Activated naive CD4-positive, alpha-beta T cell treated with anti-CD3 and anti-CD28 coated beads, Interleukin-2, amount 10 ng/mL, durations not matched to agents 7 days and 5 days (primary cell): Measurements from ENCODE around the gene SH3GL3.

Experiments used
- CTCF ChIA-PET: fragments of 350-600 bp; sonication (Branson Sonifier 250); formaldehyde crosslinking; loops from one replicate; lab custom pipeline; 2021; ENCODE audit warnings: antibody characterized with exemption; lab: Charles Lee
- DNase-seq: peaks from one replicate; pipeline ENCODE4 v3.0.0-alpha.2; 2020
- H3K27ac Mint-ChIP-seq: one replicate; pipeline ENCODE4 v1.8.0; 2021; ENCODE audit warnings: mild to moderate bottlenecking, moderate library complexity, mixed read lengths
- H3K27me3 Mint-ChIP-seq: one replicate; pipeline ENCODE4 v1.8.0; 2021; ENCODE audit warnings: mild to moderate bottlenecking, mixed read lengths
- H3K36me3 Mint-ChIP-seq: one replicate; pipeline ENCODE4 v1.8.0; 2021; ENCODE audit warnings: mixed read lengths
- H3K4me1 Mint-ChIP-seq: one replicate; pipeline ENCODE4 v1.8.0; 2021; ENCODE audit warnings: mixed read lengths
- H3K4me3 Mint-ChIP-seq: one replicate; pipeline ENCODE4 v1.8.0; 2021; ENCODE audit warnings: mild to moderate bottlenecking, moderate library complexity, mixed read lengths
- H3K9me3 Mint-ChIP-seq: one replicate; pipeline ENCODE4 v1.8.0; 2021; ENCODE audit warnings: mixed read lengths

The SH3GL3 gene

GRCh38 chr15:83574345-83574744, 127.2 kb downstream of the SH3GL3 start:
- CTCF ChIA-PET, result interaction anchor here (0.6 to 1.8 kb wide), 2 partner anchors 9 to 24 kb away, joined by 3 to 5 read pairs; no protein-coding TSS in a partner anchor
- no peak for DNase-seq
- Mint-ChIP-seq H3K4me1 (no peaks in the 10 kb centered on the region), H3K9me3 (no peaks in the 10 kb centered on the region), H3K27me3 (peaks cover 4% of the 10 kb centered on the region), H3K27ac (no peak overlapping the region), H3K36me3 (no peaks in the 10 kb centered on the region), H3K4me3 (no peak overlapping the region)

- CTCF ChIA-PET, result interaction anchor here (1.6 kb wide), 1 partner anchor 13 kb away, joined by 4 read pairs; no protein-coding TSS in a partner anchor
- peaks cover 4% of the 10 kb centered on the region for H3K27me3 Mint-ChIP-seq
- no peaks in the 10 kb centered on the region for H3K9me3 Mint-ChIP-seq
- no peak overlapping the region for H3K4me3 Mint-ChIP-seq
- DNase-seq, result no peak
- no peak overlapping the region for H3K27ac Mint-ChIP-seq
- no peaks in the 10 kb centered on the region for H3K4me1 Mint-ChIP-seq
- no peaks in the 10 kb centered on the region for H3K36me3 Mint-ChIP-seq
Measured at GRCh38 chr15:83578691-83579090, 131.6 kb downstream of the SH3GL3 start.

DNA sequence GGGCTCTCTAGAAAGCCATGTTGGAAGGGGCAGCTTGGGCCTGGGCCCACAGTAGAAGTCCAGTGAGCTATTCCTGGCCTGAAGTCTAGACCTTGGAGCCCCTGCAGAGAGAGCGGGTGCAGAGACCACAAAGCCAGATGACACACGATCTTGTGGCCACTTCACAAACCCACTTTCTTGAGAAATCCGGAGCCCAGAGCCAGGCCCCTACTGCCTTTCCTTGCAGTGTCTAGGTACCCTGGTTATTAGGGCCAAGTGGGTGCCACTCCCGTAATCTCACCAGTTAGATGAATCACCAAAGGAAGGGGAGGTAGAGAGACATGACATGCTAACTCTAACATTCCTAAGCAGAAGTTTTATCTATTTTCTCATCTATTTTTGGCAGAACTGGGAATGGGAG, 134.2 kb downstream of the SH3GL3 start:
- Mint-ChIP-seq H3K27ac (no peak overlapping the region), H3K27me3 (no peaks in the 10 kb centered on the region), H3K9me3 (no peaks in the 10 kb centered on the region), H3K4me3 (no peak overlapping the region), H3K36me3 (no peaks in the 10 kb centered on the region), H3K4me1 (no peaks in the 10 kb centered on the region)
- DNase-seq, result no peak
- CTCF ChIA-PET, result no interaction called here

- H3K27ac Mint-ChIP-seq, result no peak overlapping the region
- CTCF ChIA-PET, result no interaction called here
- no peak overlapping the region for H3K4me3 Mint-ChIP-seq
- H3K9me3 Mint-ChIP-seq, result no peaks in the 10 kb centered on the region
- DNase-seq, result no peak
- H3K36me3 Mint-ChIP-seq, result no peaks in the 10 kb centered on the region
- no peaks in the 10 kb centered on the region for H3K4me1 Mint-ChIP-seq
- H3K27me3 Mint-ChIP-seq, result no peaks in the 10 kb centered on the region
Measured at GRCh38 chr15:83582381-83582780, 135.2 kb downstream of the SH3GL3 start.

DNA sequence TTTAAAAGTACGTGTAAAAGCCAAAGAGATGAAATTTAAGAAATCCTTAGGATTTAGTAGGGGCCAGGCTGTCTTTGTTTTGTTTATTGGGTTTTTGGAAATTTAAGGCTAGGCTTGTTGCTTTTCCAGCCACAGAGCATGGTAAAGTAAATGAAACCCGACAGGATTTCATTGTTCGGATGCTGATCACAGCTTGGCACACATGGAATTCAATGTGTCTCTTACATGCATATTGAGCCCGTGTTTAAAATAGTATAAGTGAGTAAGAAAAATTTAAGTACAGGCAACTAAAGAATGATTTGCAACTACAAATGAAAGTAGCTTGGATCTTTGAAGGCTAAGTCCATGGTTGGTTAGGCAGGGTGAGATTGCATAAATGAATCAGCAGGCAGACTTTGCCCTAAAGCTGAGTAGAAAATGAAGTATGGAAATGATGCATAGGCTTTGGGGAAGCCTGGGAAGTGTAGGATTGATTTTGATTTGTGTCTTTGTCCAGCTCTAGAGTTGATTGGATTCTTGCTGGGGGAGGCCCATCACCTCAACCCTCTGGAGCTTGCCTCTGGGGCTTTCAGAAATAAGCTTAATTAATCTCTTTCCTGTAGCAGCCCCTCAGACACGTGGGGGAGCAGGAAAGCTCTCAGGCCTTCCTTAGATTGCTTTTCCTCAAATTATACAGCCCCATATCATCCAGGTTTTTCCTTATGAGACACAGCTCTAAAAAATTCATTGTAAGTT, 138.6 kb downstream of the SH3GL3 start:
- Mint-ChIP-seq H3K36me3 (no peaks in the 10 kb centered on the region), H3K4me1 (no peaks in the 10 kb centered on the region), H3K9me3 (no peaks in the 10 kb centered on the region), H3K27me3 (no peaks in the 10 kb centered on the region), H3K27ac (no peak overlapping the region), H3K4me3 (no peak overlapping the region)
- DNase-seq, result no peak
- CTCF ChIA-PET, result interaction anchor here (1.5 to 1.7 kb wide), 2 partner anchors 13 to 20 kb away, joined by 6 to 7 read pairs; no protein-coding TSS in a partner anchor

GRCh38 chr15:83587091-83587490, 139.9 kb downstream of the SH3GL3 start:
- Mint-ChIP-seq H3K36me3 (no peaks in the 10 kb centered on the region), H3K9me3 (no peaks in the 10 kb centered on the region), H3K27ac (no peak overlapping the region), H3K4me1 (no peaks in the 10 kb centered on the region), H3K27me3 (no peaks in the 10 kb centered on the region), H3K4me3 (no peak overlapping the region)
- DNase-seq, result no peak
- CTCF ChIA-PET, result interaction anchor here (1.7 kb wide), 1 partner anchor 14 kb away, joined by 6 read pairs; no protein-coding TSS in a partner anchor

- no peak overlapping the region for H3K4me3 Mint-ChIP-seq
- H3K27me3 Mint-ChIP-seq, result no peaks in the 10 kb centered on the region
- H3K9me3 Mint-ChIP-seq, result no peaks in the 10 kb centered on the region
- no peaks in the 10 kb centered on the region for H3K4me1 Mint-ChIP-seq
- no peak for DNase-seq
- no peaks in the 10 kb centered on the region for H3K36me3 Mint-ChIP-seq
- CTCF ChIA-PET, result no interaction called here
- H3K27ac Mint-ChIP-seq, result no peak overlapping the region
Measured at GRCh38 chr15:83588441-83588840, 141.3 kb downstream of the SH3GL3 start.

DNA sequence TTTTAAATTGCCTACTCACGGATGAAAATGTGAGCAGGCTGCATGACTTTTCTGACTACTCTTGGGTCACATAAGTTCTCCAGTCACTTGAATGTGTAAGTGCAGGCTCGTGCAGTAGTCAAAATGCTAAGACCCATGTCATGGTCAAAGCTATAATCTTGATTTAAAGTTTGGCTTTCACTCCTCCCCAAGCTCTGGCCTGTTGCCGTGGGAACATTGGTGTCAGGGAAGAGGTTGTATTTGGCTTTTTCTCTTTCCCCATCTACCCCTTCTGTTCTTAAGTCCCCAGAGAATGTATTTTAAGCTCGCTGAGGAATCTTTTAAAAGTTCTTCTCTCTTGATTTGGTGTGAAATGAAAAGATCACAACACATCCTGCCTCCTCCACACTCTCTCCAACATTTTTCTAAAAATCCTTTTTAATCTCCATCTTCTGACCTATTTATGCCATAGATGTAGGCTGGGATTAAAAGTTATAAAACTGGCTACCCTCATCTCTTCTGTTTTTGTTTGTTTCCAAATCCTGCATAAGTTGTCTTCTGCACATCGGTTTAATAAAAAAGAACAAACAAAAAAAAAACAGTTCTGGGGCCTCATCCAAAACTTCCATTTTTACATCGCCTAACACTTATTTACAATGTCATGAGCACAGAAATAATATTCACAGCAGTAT, 145.4 kb downstream of the SH3GL3 start:
- H3K27me3 Mint-ChIP-seq, result no peaks in the 10 kb centered on the region
- DNase-seq, result no peak
- no peak overlapping the region for H3K4me3 Mint-ChIP-seq
- H3K27ac Mint-ChIP-seq, result no peak overlapping the region
- CTCF ChIA-PET, result no interaction called here
- no peaks in the 10 kb centered on the region for H3K36me3 Mint-ChIP-seq
- no peaks in the 10 kb centered on the region for H3K4me1 Mint-ChIP-seq
- H3K9me3 Mint-ChIP-seq, result no peaks in the 10 kb centered on the region

- Mint-ChIP-seq H3K27ac (no peak overlapping the region), H3K36me3 (no peaks in the 10 kb centered on the region), H3K4me3 (no peak overlapping the region), H3K27me3 (no peaks in the 10 kb centered on the region), H3K4me1 (no peaks in the 10 kb centered on the region), H3K9me3 (peaks cover 3% of the 10 kb centered on the region)
- no peak for DNase-seq
- CTCF ChIA-PET, result interaction anchor here (1.1 kb wide), 1 partner anchor 157 kb away, joined by 4 read pairs; no protein-coding TSS in a partner anchor
Measured at GRCh38 chr15:83595191-83595590, 148.1 kb downstream of the SH3GL3 start.

DNA sequence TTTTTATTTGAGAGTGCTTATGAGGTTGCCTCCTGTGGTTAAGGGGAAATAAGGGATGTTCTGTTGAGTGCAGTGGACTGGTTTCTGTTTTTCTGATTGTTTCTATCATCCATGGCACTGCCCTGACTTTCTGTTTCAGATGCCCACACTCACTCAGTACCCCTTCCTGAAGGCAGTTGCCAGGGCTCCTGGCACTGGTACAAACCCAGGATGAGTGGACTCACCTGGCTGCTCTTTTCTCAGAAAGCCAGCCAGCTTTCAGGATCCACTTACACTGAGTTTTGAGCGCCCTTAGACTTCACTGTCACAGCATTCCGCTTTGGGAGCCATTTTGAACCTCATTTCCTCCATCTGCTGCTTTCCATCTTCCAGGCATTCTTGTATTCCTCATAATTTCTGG, 150.9 kb downstream of the SH3GL3 start:
- CTCF ChIA-PET, result no interaction called here
- no peak overlapping the region for H3K4me3 Mint-ChIP-seq
- peaks cover 7% of the 10 kb centered on the region for H3K9me3 Mint-ChIP-seq
- H3K27me3 Mint-ChIP-seq, result no peaks in the 10 kb centered on the region
- H3K4me1 Mint-ChIP-seq, result no peaks in the 10 kb centered on the region
- no peak overlapping the region for H3K27ac Mint-ChIP-seq
- H3K36me3 Mint-ChIP-seq, result no peaks in the 10 kb centered on the region
- no peak for DNase-seq

DNA sequence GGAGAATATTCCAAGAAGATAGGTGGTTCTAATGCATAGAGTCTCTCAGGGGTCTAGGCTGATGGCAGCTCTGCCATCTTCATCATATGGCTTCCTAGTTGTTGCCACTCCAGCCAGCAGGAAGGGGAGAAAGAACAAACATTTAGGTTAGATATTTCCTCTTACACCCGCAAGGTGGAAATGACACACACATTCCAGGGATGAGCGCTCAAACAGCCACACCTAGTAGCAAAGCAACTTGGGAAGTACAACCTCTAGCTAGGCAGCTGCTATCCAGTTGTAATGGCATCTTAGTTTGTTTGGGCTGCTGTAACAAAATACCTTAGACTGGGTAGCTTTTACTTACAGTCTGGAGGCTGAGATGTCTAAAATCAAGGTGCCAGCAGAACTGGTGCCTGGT, 154.9 kb downstream of the SH3GL3 start:
- Mint-ChIP-seq H3K9me3 (peaks cover 7% of the 10 kb centered on the region), H3K27me3 (no peaks in the 10 kb centered on the region), H3K4me1 (no peaks in the 10 kb centered on the region), H3K4me3 (no peak overlapping the region), H3K36me3 (no peaks in the 10 kb centered on the region), H3K27ac (no peak overlapping the region)
- CTCF ChIA-PET, result no interaction called here
- no peak for DNase-seq

GRCh38 chr15:83604549-83604948, 157.4 kb downstream of the SH3GL3 start:
- H3K27me3 Mint-ChIP-seq, result peaks cover under 1% of the 10 kb centered on the region
- no peak overlapping the region for H3K27ac Mint-ChIP-seq
- no peak for DNase-seq
- H3K9me3 Mint-ChIP-seq, result peaks cover 7% of the 10 kb centered on the region
- no peaks in the 10 kb centered on the region for H3K4me1 Mint-ChIP-seq
- H3K4me3 Mint-ChIP-seq, result no peak overlapping the region
- H3K36me3 Mint-ChIP-seq, result no peaks in the 10 kb centered on the region
- CTCF ChIA-PET, result no interaction called here

DNA sequence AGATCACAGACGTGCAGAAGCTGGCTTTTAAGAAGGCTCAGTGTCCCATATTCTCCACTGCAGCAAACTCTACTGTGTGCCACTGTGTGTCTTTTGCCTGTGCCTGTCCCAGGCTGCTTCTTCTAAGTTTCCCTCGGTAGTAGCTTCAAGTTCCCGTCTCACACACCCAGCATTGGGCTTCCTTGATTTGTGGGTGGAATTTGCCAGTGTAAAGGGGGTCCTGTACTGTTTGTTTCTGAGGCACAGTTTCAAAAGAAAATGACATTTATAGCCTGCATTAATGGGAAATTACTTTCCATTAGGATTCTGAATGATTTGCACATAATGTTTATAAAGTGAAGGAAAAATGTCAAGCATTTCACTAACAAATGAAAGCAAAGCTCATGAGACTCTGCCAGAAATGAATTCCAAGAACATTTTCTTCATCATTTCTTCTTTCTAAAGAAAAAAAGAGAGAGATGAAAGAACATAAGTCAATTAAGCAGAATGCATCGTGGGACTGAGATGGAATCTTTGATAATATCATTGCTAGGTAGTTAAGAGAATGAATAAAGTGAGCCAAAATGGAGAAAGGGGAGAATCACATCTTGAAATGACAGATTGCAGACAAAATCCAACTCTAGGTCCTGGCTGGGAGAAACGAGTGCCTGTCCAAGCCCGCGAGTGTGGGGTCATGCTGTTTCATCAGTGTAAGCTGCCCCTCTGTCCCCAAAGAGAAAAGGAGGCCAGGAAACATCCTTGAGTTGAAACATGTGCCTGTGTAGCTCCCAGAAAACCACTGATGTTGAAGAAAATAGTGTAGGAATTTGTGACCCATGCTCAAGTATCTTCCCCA, 158.2 kb downstream of the SH3GL3 start:
- Mint-ChIP-seq H3K4me1 (no peaks in the 10 kb centered on the region), H3K9me3 (peaks cover 2% of the 10 kb centered on the region), H3K27ac (no peak overlapping the region), H3K27me3 (peaks cover 6% of the 10 kb centered on the region), H3K4me3 (no peak overlapping the region), H3K36me3 (no peaks in the 10 kb centered on the region)
- CTCF ChIA-PET, result no interaction called here
- DNase-seq, result no peak

DNA sequence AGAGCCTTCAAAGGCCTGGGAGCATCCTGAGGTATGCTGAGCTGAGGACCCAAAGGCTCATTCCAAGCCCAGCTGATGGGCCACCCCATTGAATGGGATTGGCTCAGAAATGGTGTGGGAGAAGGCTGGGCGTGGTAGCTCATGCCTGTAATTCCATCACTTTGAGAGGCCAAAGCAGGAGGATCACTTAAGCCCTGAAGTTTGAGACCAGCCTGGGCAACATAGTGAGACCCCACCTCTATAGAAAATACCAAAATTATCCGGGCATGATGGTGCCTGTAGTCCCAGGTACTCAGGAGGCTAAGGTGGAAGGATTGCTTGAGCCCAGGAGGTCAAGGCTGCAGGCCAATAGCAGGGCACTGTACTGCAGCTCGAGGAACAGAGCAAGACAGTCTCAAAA, 163.0 kb downstream of the SH3GL3 start:
- DNase-seq, result no peak
- CTCF ChIA-PET, result no interaction called here
- Mint-ChIP-seq H3K9me3 (no peaks in the 10 kb centered on the region), H3K4me1 (no peaks in the 10 kb centered on the region), H3K36me3 (no peaks in the 10 kb centered on the region), H3K27me3 (peaks cover 6% of the 10 kb centered on the region), H3K27ac (no peak overlapping the region), H3K4me3 (no peak overlapping the region)
